Measurements from ENCODE around the gene BOC.
"Not testable (repeated sequence)": the region's sequence is repeated elsewhere in the genome, so short reads cannot be mapped to it uniquely, and the experiment has no call there.

The BOC gene

DNA sequence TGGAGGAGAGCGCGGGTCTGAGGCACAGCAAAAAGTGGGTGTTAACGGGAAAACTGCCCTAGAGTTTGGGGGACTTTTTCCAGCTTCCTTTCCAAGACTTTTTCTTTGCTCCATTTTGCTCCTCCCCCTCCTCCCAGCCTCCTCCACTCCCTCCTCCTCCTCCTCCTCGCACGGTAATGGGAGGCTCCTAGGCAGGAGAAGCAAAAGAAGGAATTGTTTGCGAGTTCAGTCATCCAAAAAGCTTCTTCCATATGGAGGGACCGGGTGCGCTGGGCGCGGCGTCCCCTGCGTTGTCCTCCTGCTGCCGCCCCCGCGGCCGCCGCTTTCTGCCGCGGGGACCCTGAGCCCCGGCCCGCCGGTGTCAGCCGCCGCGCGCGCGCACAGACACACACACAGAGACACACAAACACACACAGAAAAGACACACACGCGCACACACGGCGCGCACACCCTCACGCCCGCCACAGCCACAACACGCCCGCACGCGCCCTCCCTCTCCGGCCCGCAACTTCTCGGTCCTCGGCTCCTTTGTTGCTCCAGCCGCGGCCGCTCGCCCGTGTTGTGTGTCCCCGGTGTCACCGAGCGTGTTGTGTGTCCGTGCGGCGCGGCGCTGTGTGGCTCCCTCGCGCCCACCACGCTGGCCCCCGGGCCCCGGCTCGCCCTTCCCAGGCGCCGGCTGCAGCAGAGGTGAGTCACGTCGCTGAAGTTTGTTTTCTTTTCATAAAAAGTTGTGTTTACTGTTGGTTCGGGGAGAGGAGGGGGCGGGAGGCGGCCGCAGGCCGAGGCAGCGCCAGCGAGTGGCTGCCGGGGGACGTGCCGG, at the start of gene BOC:
Gene BOC (plus strand): TSS at position 228 of the 820 bp plus-strand sequence. CDS start 38,246 bp downstream, outside the sequence.
- no peak for DNase-seq (ENCODE audit: low read depth)

GRCh38 chr3:113161661-113162060, 49.7 kb upstream of the BOC start:
- no peak for DNase-seq (ENCODE audit: low read depth)

DNA sequence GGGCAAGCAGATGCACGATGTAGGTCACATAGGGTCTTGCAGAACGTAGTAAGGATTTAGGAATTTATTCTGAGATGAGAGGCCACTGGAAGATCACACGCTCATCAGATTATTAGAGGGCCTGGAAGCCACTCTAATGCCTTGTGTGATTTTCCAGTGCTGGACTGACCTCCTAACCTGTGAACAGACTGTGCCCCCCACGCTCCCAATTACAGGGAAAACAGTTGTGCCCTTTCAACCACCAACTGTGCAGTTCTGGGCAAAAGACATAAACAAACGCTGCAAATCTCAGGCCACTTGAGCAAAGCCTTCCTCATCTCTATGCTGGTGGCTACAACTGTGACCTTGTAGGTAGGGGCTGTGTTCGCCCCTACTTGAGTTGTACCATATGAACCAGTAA, 48.2 kb upstream of the BOC start:
- no peak for DNase-seq (ENCODE audit: low read depth)

- no peak for DNase-seq (ENCODE audit: low read depth)
Observed at GRCh38 chr3:113165841-113166240, 45.5 kb upstream of the BOC start.

DNA sequence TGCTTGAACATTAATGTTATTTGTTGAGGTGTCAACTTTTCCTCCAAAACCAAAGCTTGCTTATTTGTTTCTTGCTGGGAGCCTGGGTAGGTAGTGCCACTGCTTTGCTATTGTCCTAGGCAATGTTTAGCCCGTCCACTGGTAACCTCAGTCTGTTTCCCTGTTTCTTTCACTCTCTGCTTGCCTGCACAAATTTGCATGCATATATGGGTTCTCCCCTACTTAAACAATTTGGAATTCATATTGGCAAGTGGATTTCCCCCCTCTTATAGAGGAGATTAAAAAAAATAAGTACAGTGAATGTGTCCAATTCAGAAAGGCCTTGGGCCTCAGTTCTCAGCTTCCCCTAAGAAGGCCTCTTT, 45.0 kb upstream of the BOC start:
- DNase-seq (ENCODE audit: low read depth) = no peak

GRCh38 chr3:113166719-113167492, 44.5 kb upstream of the BOC start:
- DNase-seq (ENCODE audit: low read depth) = no peak

- no peak for DNase-seq (ENCODE audit: low read depth)
Observed at GRCh38 chr3:113167825-113168801, 43.2 kb upstream of the BOC start.

DNA sequence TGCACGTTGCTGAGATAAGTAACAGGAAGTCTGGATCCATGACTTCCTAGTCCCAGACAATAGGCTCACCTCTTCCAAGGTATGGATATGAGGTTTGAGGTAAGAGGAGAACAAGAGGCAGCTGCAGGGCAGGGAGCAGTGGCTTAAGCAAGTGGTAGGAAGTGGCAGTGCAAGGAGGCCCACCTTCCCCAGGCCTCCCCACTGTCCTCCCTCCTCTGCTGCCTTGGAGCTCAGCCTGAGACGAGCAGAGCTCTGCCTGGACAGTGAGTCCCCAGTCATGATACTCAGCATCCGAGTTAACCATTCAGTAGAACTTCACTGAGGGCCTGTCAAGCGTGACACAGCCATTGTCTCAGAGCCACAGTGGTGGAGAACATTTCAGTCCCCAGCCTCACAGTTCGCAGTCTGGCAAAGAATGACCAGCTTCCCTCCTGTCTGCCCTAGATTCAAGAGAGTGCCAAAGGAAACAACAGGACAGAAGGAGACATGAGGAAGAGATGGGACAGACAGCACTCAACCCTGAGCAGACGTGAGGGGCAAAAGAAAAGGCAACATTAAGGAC, 41.4 kb upstream of the BOC start:
- no peak for DNase-seq (ENCODE audit: low read depth)

DNA sequence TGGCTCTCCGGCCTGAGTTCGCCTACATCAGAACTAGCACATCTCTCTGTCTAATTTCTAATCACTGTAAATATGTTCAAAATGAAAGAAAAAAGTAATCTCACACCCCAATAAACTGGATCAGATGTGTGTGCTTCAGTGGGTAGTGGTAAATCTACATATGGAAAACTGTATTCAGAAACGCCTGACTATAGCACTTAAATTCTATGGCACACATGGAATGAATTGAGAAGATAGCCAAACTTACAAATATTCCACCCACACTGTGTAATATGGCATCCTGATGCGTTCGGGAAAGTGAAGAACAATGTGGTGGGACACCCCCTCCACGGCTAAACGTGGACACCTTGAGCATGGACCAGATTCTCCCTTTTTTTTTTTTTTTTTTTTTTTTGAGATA, 40.6 kb upstream of the BOC start:
- no peak for DNase-seq (ENCODE audit: low read depth)

GRCh38 chr3:113171675-113172300, 39.6 kb upstream of the BOC start:
- DNase-seq (ENCODE audit: low read depth) = not testable (repeated sequence)

DNA sequence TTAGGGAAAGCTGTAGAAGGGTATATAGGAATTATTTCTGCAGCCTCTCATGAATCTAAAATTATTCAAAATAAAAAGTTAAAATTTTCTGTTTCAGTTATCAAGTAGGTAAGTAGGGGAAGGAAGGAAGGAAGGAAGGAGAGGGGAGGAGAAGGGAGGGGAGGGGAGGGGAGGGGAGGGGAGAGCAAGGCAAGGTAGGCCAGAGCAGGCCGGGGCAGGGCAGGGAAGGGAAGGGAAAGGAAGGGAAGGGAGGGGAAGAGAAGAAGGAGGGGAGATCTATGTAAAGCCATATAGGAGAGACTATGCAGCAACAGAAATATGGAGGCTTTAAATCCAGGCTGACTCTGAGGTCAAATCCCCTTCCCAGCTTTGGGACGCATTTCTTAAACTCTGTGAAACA, 38.3 kb upstream of the BOC start:
- DNase-seq (ENCODE audit: low read depth) = no peak

DNA sequence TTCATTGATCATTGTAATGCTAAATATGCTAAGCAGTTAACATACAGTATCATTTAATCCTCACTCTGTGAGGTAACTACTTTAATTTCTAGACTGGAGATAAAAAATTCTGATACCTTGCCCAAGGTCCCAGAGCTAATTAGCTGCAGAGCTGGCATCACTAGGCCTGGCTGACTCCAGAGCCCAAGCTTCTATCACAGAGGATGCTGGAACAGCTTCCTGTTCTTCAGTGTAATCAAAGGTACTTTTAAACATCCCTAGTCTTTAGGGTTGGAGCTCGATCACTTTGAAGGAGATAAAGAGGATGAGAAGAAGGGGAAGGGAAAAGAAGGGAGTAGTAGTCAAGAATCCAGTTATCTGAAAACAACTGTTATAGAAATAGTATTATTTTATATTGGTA, 37.1 kb upstream of the BOC start:
- no peak for DNase-seq (ENCODE audit: low read depth)

GRCh38 chr3:113174801-113175485, 36.4 kb upstream of the BOC start:
- DNase-seq (ENCODE audit: low read depth) = no peak

GRCh38 chr3:113177526-113177925, 33.8 kb upstream of the BOC start:
- no peak for DNase-seq (ENCODE audit: low read depth)

DNA sequence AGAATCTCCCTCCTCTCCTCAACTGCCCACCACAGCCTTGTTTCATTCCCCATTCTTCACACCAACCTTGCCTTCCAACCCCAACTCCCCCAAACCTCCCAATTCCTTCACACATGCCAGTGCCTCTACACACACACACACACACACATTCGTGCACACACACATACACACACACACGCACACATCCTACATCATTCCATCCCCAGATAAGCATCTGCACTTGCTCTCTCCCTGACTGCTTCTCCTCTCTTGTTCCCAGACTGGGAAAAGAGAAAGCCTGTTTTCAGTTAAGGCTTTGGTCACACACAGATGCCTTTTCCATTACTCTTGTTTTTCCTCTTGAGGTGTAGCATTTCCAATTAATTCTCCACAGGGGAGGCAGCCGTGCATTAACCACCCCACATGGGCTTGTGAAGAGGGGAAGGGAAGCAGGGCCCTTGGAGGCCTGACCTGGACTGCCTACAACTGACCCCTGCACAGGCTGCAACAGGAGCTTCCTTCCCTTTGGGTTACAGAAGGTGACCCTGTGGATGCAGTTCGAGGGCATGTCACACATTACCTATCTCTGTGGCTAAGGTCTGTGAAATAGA, 32.0 kb upstream of the BOC start:
- DNase-seq (ENCODE audit: low read depth) = no peak

- DNase-seq (ENCODE audit: low read depth) = no peak
Observed at GRCh38 chr3:113183748-113184661, 27.4 kb upstream of the BOC start.

DNA sequence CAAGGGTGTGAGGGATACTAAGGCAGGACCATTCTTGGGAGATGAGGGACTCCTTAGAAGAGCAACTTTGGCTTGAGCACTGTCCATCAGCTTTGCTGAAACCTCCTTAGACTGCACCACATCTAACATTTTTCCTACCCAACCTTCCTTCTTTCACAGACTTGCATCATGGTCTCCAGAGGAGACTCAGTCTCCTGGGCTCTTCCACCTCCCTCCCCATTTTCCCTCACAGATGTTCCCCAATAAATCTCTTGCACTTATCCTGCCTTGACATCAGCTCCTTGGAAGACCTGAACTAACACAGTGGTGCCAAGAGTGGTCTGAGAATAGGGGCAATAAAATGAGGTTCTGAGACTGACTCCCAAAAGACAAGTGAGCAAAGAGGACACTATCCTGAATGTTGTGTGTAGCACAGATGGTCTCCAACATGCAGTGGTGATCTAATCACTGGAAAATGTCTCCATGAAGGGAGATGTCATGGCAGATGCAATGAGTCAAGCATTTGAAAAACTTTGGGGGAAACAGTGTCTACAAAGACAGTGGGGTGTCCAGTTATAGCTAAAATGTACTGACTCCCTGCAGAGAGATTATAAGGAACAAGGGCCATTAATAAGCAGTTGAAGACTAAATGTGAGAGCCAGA, 26.0 kb upstream of the BOC start:
- DNase-seq (ENCODE audit: low read depth) = no peak

- no peak for DNase-seq (ENCODE audit: low read depth)
Observed at GRCh38 chr3:113186566-113186965, 24.8 kb upstream of the BOC start.

- DNase-seq (ENCODE audit: low read depth) = no peak
Observed at GRCh38 chr3:113193288-113193687, 18.1 kb upstream of the BOC start.
